NCI-H82 (cell line): Measurements from ENCODE around the gene APOBEC3G.
A peak's percentile ranks its signal among the peaks of the same experiment; 100 is the strongest.
"Not testable (repeated sequence)": the region's sequence is repeated elsewhere in the genome, so short reads cannot be mapped to it uniquely, and the experiment has no call there.

Experiments
- DNase-seq: peaks from one replicate; lab custom pipeline; 2025; lab: John Stamatoyannopoulos, UW

Gene APOBEC3G

GRCh38 chr22:39068033-39068785 lies 8.9 kb upstream of the APOBEC3G start:
- no peak for DNase-seq

GRCh38 chr22:39070186-39070585 lies 6.9 kb upstream of the APOBEC3G start:
- no peak for DNase-seq

- not testable (repeated sequence) for DNase-seq
Observed at GRCh38 chr22:39072581-39072981, 4.5 kb upstream of the APOBEC3G start.

- no peak for DNase-seq
Observed at GRCh38 chr22:39073981-39074380, 3.1 kb upstream of the APOBEC3G start.

GRCh38 chr22:39076155-39077025 lies 685 bp upstream of the APOBEC3G start:
- DNase-seq, result not testable (repeated sequence)

GRCh38 chr22:39077912-39078311 lies 837 bp downstream of the APOBEC3G start:
- not testable (repeated sequence) for DNase-seq

- DNase-seq, result no peak
Observed at GRCh38 chr22:39078329-39078728, 1.3 kb downstream of the APOBEC3G start.

GRCh38 chr22:39079054-39079637 lies 2.1 kb downstream of the APOBEC3G start:
- not testable (repeated sequence) for DNase-seq

- DNase-seq, result no peak
Observed at GRCh38 chr22:39080052-39080762, 3.1 kb downstream of the APOBEC3G start.

GRCh38 chr22:39081016-39081415 lies 3.9 kb downstream of the APOBEC3G start:
- no peak for DNase-seq

GRCh38 chr22:39081598-39081997 lies 4.5 kb downstream of the APOBEC3G start:
- no peak for DNase-seq

- DNase-seq, result no peak
Observed at GRCh38 chr22:39083212-39084165, 6.4 kb downstream of the APOBEC3G start.

GRCh38 chr22:39084666-39085065 lies 7.6 kb downstream of the APOBEC3G start:
- no peak for DNase-seq

GRCh38 chr22:39087098-39087497 lies 10.0 kb downstream of the APOBEC3G start:
- DNase-seq, result no peak

- peak; percentile 57 for DNase-seq
Observed at GRCh38 chr22:39087881-39088684, 11.0 kb downstream of the APOBEC3G start.

- no peak for DNase-seq
Observed at GRCh38 chr22:39088685-39089032, 11.6 kb downstream of the APOBEC3G start.

- DNase-seq, result no peak
Observed at GRCh38 chr22:39089928-39090327, 12.9 kb downstream of the APOBEC3G start.

GRCh38 chr22:39090426-39091064 lies 13.5 kb downstream of the APOBEC3G start:
- no peak for DNase-seq
